T-helper 2 cell treated with Interferon-gamma antibody and Interleukin-4, amounts not matched to agents 5 μg/mL and 100 μg/mL, for 36 hours (primary cell): Measurements from ENCODE around the gene CSNK2A2.

Source experiments
- DNase-seq: peaks from one replicate; pipeline ENCODE4 v3.0.0; 2021; ENCODE audit warnings: low spot score
- H3K27ac Mint-ChIP-seq: one replicate; pipeline ENCODE4 v1.8.0; 2021; ENCODE audit warnings: mild to moderate bottlenecking, mixed read lengths
- H3K27me3 Mint-ChIP-seq: one replicate; pipeline ENCODE4 v1.8.0; 2021; ENCODE audit warnings: low read depth, mixed read lengths
- H3K36me3 Mint-ChIP-seq: one replicate; pipeline ENCODE4 v1.8.0; 2021; ENCODE audit warnings: low read depth, mixed read lengths
- H3K4me1 Mint-ChIP-seq: one replicate; pipeline ENCODE4 v1.8.0; 2021; ENCODE audit warnings: low read depth, mixed read lengths
- H3K4me3 Mint-ChIP-seq: one replicate; pipeline ENCODE4 v1.8.0; 2022; ENCODE audit warnings: mild to moderate bottlenecking, moderate library complexity, mixed read lengths
- H3K9me3 Mint-ChIP-seq: one replicate; pipeline ENCODE4 v1.8.0; 2021; ENCODE audit warnings: mixed read lengths

The CSNK2A2 gene

DNA sequence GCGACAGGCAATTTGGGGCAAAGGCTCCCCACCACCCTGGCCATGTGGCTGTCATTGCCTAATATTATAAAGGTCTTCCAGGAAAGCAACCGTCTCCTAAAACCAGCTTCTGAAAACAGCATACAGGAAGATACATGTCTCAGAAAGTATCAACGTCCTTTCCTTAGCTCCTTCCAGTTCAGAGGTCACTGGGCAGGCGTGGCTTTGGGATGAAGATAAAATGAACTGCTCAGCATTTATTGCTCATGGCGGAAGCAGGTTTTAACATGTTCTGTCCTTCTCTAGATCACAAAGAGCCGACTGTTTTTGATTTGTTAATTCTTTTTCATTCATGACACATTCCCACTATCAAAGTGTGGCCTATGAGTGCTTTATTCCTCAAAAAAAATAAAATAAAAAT, 76.8 kb downstream of the CSNK2A2 start:
- peaks cover 34% of the 10 kb centered on the region for H3K4me1 Mint-ChIP-seq
- H3K36me3 Mint-ChIP-seq = no peaks in the 10 kb centered on the region
- H3K27ac Mint-ChIP-seq = no peak overlapping the region
- no peak overlapping the region for H3K4me3 Mint-ChIP-seq
- H3K27me3 Mint-ChIP-seq = no peaks in the 10 kb centered on the region
- no peak for DNase-seq
- no peaks in the 10 kb centered on the region for H3K9me3 Mint-ChIP-seq

DNA sequence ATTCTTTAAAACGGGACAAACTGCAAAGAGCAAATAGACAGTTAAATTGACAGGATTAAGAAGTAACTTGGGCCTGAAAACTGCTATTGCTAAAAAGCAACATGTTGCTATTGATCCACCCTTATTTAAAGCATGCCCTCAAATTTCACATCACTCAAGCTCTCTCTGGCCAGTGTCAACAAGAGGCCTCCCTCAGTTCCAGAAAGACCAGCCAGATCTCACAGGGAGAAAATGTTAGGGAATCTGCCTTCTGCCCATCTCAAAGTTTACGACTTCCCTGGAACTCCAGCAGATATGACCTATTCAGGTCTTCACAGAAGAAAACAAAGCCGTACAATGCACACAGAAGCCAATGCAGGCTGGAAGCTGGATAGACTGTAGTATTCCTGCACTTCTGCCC, 77.7 kb downstream of the CSNK2A2 start:
- no peak overlapping the region for H3K4me3 Mint-ChIP-seq
- no peaks in the 10 kb centered on the region for H3K27me3 Mint-ChIP-seq
- peaks cover 30% of the 10 kb centered on the region for H3K4me1 Mint-ChIP-seq
- H3K27ac Mint-ChIP-seq = no peak overlapping the region
- peaks cover 5% of the 10 kb centered on the region for H3K36me3 Mint-ChIP-seq
- DNase-seq = no peak
- no peaks in the 10 kb centered on the region for H3K9me3 Mint-ChIP-seq

DNA sequence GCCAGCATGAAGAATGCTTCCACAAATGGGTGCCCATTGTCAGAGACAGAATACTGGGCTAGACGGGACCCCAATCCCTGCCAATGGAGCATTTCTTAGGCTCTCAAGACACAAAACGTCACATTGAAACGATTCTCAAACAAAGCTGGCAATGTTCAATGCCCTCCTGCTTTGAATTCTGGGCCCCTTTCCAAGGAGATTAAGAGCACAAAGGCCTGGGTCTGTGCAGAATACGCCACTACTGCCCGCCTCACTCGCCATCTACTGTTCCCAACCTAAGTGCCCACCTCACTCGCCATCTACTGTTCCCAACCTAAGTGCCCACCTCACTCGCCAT, 78.4 kb downstream of the CSNK2A2 start:
- DNase-seq = no peak
- no peak overlapping the region for H3K4me3 Mint-ChIP-seq
- no peaks in the 10 kb centered on the region for H3K27me3 Mint-ChIP-seq
- peaks cover 26% of the 10 kb centered on the region for H3K4me1 Mint-ChIP-seq
- H3K9me3 Mint-ChIP-seq = no peaks in the 10 kb centered on the region
- H3K36me3 Mint-ChIP-seq = peaks cover 12% of the 10 kb centered on the region
- no peak overlapping the region for H3K27ac Mint-ChIP-seq

DNA sequence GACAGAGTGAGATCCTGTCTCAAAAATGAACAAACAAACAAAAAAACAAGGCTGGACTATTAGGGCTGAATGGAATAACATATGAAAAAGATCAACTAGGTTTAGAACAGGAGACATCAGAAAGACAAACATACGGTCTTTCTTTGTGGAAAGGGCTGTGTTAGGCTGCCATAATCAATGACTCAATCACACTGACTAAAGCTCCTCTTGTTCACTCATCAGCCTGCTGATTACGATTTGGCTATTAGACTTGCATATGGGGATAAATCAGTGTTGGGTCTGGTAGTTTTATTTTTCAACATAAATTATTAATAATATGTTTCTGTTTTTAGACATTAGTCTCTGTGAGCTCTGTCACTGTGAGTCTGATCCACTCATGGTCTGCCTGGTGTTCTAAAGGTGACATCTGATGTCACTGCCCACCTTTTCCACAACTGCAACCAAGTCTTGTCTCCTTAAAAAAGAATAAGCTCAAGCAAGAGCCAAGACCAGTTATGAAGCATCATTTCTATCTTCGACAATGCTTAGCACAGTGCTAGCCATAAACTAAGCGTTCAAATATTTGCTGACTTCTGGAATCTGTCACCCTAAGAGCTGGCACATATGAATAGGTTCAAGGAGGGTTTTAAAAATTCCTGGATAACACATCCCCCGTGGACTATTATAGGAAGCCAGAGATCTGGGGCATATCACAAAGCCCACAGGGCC, 79.0 kb downstream of the CSNK2A2 start:
- no peak overlapping the region for H3K27ac Mint-ChIP-seq
- no peaks in the 10 kb centered on the region for H3K27me3 Mint-ChIP-seq
- no peak overlapping the region for H3K4me3 Mint-ChIP-seq
- peaks cover 12% of the 10 kb centered on the region for H3K36me3 Mint-ChIP-seq
- no peaks in the 10 kb centered on the region for H3K9me3 Mint-ChIP-seq
- H3K4me1 Mint-ChIP-seq = peaks cover 21% of the 10 kb centered on the region
- no peak for DNase-seq

DNA sequence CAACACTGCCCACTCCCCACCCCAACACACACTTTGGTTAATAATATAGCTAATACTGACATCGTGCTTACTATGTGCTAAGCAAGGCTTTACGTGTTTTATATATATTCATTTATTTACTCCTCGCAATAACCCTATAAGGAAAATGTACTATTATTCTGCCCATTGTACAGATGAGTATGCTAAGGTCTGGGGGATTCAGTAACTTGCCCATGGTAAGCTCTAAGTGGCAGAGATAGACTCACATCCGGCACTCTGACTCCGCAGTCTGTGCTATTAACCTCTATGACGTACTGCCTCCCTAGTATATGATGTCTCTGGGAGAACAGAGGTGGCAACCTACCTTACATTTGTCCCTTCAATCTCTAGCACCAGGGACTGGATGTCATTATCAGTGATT, 81.4 kb downstream of the CSNK2A2 start:
- DNase-seq = no peak
- Mint-ChIP-seq H3K4me3 (no peak overlapping the region), H3K27ac (no peak overlapping the region), H3K9me3 (no peaks in the 10 kb centered on the region), H3K36me3 (peaks cover 22% of the 10 kb centered on the region), H3K4me1 (peaks cover 9% of the 10 kb centered on the region), H3K27me3 (no peaks in the 10 kb centered on the region)

DNA sequence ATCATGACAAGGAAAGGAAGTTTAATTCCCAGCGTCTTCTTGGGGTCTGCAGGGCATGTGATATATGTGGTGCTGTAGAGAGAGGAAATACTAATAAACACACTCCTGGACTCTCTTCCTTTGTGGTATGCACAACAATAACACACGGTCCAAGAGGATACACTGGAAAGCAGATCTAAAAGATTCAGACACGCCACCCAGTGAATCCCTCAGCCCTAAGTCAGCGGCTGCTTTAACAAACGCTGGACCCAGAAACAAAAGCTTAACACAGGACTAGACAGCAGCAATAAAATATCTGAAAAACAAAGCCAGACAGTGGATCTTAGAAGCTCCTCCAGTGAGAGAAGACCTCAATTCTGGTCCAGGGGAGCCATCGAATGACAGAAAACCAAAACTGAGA, 81.8 kb downstream of the CSNK2A2 start:
- Mint-ChIP-seq H3K9me3 (no peaks in the 10 kb centered on the region), H3K36me3 (peaks cover 22% of the 10 kb centered on the region), H3K27ac (no peak overlapping the region), H3K4me1 (peaks cover 6% of the 10 kb centered on the region), H3K27me3 (no peaks in the 10 kb centered on the region), H3K4me3 (no peak overlapping the region)
- DNase-seq = no peak

DNA sequence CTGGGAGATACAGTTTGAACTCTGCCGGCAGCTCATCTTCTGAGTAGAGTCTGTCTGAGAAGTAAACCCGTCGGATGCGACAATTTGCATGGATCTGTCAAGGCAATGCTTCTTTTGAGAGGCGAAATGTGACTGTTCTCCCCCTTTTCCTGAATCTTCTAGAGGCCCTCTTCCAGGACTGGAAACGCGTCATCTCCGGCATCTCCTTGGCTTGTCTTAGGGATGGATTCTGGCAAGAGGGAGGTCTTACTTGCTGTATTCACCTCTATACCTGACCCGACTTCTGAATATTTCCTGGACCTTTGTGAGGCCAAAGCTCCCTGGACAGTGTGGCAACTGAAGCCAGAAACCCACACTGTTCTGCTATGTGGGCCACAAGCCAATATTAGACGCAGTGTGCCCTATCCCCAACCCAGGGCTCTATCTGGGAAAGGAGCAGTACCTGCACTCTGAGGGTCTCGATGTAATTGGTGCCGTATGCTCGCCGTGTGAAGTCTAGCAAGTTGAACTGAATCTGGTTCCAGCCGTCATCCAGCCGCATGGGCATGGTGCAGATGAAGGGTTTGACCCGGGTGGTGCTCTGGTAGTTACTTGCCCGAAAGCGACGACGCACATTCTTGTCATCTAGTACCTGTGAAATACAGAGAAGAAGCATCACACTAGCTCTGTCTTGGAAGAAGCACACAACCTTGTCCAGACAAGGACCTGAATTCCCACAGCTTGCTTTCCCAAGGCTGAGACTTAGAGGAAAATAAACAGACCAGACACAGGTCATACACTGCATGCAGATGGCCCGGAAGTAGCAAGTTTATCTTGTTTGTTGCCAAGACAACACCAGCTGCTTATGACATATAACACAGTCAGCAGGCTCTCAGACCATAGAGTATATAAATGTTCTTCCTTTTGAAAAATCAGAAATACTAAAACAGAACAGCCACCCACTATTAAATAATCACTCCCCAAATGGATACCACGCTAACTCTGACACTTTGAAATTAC, 82.8 kb downstream of the CSNK2A2 start:
- Mint-ChIP-seq H3K9me3 (no peaks in the 10 kb centered on the region), H3K27me3 (no peaks in the 10 kb centered on the region), H3K4me3 (no peak overlapping the region), H3K27ac (no peak overlapping the region), H3K4me1 (peaks cover 3% of the 10 kb centered on the region), H3K36me3 (peaks cover 22% of the 10 kb centered on the region)
- no peak for DNase-seq

DNA sequence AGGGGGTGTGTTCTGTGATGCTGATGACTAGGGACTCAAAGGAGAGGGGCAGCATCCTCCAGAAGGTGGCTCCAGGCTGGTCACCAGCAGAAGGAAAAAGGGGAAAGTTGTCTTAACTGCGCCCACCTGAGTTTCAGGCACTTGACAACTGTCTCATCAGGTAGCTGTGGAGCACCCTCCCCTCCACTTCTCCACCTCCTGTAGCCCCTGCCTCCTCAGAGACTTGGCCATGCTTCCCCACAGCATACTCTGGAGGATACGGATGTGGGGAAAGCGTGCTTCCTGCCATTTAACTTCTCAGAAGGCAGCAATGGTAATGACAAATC, 86.6 kb downstream of the CSNK2A2 start:
- H3K27me3 Mint-ChIP-seq = no peaks in the 10 kb centered on the region
- no peaks in the 10 kb centered on the region for H3K9me3 Mint-ChIP-seq
- no peak overlapping the region for H3K4me3 Mint-ChIP-seq
- no peaks in the 10 kb centered on the region for H3K4me1 Mint-ChIP-seq
- DNase-seq = no peak
- H3K36me3 Mint-ChIP-seq = peaks cover 22% of the 10 kb centered on the region
- no peak overlapping the region for H3K27ac Mint-ChIP-seq

DNA sequence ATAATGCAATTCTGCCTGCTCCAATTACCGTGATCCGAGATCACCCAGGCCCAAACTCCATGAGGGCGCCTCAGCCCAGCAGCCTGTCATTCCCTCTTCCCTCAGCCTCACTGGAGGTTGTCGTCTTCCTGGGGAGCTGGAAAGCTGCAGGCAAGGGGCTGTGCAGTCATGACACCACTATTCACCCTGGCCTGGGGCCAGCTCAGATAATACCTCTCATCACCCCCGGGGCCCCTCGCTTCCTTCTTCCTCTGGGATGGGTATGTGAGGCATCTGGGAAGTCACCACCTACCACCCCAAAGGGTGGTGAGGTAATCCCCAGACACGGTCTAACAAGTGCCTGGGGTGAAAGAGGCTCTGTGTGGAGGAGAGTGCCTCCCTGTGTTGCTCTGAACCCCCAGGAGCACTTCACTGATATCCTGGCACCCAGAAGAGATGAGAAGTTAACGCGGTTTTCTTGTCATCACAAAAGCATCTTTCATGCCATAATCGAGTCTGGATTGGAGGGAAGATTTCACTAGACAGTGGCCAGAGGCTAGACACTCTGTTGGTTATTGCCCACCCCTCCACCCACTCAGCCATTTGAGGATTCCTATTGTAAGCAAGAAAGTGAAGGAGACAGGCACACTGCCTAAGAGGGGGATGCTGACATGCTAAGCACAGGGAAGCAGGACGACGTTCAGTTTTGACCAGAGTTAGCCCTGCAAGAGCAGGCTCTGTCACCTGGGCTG, 87.2 kb downstream of the CSNK2A2 start:
- H3K36me3 Mint-ChIP-seq = peaks cover 22% of the 10 kb centered on the region
- no peak for DNase-seq
- no peaks in the 10 kb centered on the region for H3K9me3 Mint-ChIP-seq
- H3K27ac Mint-ChIP-seq = no peak overlapping the region
- H3K4me1 Mint-ChIP-seq = no peaks in the 10 kb centered on the region
- no peak overlapping the region for H3K4me3 Mint-ChIP-seq
- no peaks in the 10 kb centered on the region for H3K27me3 Mint-ChIP-seq

DNA sequence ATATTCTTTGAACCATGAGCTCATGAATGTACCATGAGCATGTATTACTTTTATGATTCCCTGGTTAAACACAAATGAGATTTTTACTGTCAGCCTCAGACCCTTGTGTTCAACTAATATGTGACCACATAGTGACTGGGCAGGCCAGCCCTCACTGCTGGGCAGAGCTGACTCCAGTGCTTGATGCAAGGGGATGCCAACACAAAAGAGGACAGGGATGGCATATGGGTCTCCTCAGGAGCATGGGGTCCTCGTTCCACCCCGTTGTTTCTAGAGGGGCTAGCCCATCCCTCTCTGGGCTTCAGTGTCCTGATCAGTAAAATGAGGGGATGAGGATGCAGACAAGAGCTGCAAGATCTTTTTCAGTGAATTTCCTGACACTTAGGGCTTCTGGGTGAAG, 88.0 kb downstream of the CSNK2A2 start:
- H3K4me1 Mint-ChIP-seq = no peaks in the 10 kb centered on the region
- no peak overlapping the region for H3K27ac Mint-ChIP-seq
- DNase-seq = no peak
- peaks cover 14% of the 10 kb centered on the region for H3K36me3 Mint-ChIP-seq
- no peaks in the 10 kb centered on the region for H3K9me3 Mint-ChIP-seq
- H3K27me3 Mint-ChIP-seq = no peaks in the 10 kb centered on the region
- H3K4me3 Mint-ChIP-seq = no peak overlapping the region

DNA sequence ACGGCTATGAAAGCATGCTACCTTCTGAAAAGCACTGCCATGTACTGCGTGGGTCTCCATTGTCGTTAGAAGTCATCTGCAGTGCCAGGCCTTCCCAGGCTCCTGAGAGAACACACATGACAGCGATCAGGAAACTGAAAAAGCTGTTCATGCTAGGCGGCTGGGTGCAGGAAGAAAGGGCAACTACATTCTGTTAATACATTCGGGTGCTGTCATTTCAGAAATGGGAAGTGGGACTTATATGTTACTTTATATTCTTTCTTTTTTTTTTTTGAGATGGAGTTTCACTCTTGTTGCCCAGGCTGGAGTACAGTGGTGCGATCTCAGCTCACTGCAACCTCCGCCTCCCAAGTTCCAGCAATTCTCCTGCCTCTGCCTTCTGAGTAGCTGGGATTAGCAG, 88.6 kb downstream of the CSNK2A2 start:
- Mint-ChIP-seq H3K36me3 (peaks cover 10% of the 10 kb centered on the region), H3K4me1 (no peaks in the 10 kb centered on the region), H3K27me3 (no peaks in the 10 kb centered on the region), H3K9me3 (no peaks in the 10 kb centered on the region), H3K4me3 (no peak overlapping the region), H3K27ac (no peak overlapping the region)
- DNase-seq = no peak
